GM23338 (cell line): ENCODE data around the gene DNTTIP2. TPM values are rescaled to one million over a fixed set of nuclear protein-coding genes. Genes with fewer than 3 reads are reported as not detected.
A peak's percentile ranks its signal among the peaks of the same experiment; 100 is the strongest.

Source experiments
- ATAC-seq: fragments of 200-7000 bp; cut with Tn5 transposase; 3 replicates; pipeline ENCODE4 v1.9.1; 2020
- DNase-seq: peaks from one replicate; pipeline ENCODE4 v3.0.0-alpha.2; 2015; ENCODE audit warnings: low spot score
- H2AFZ ChIP-seq: fragments of 200-600 bp; sonication (generic); 2 replicates; pipeline ENCODE4 v1.8.0; 2016; ENCODE audit warnings: antibody characterized with exemption, mild to moderate bottlenecking, moderate library complexity
- H3F3A ChIP-seq: fragments of 200-600 bp; sonication (generic); replicated peaks from 2 replicates; pipeline ENCODE4 v1.8.0; 2017; ENCODE audit warnings: antibody characterized with exemption, mixed run types, low read depth
- H3K27ac ChIP-seq: fragments of 200-600 bp; sonication (generic); 2 replicates; pipeline ENCODE4 v1.6.1; 2016; ENCODE audit warnings: low read depth
- H3K27me3 ChIP-seq: fragments of 200-600 bp; sonication (generic); 2 replicates; pipeline ENCODE4 v1.8.0; 2016; ENCODE audit warnings: mild to moderate bottlenecking, mixed run types, moderate library complexity; ENCODE audit not compliant: insufficient read depth
- H3K36me3 ChIP-seq: fragments of 200-600 bp; sonication (generic); 2 replicates; pipeline ENCODE4 v1.8.0; 2016; ENCODE audit warnings: mild to moderate bottlenecking; ENCODE audit not compliant: insufficient read depth
- H3K4me1 ChIP-seq: fragments of 200-600 bp; sonication (generic); 2 replicates; pipeline ENCODE4 v1.8.0; 2016; ENCODE audit warnings: mild to moderate bottlenecking, moderate library complexity; ENCODE audit not compliant: insufficient read depth
- H3K4me2 ChIP-seq: fragments of 200-600 bp; sonication (generic); 2 replicates; pipeline ENCODE4 v1.7.1; 2017; ENCODE audit warnings: mixed run types
- H3K4me3 ChIP-seq: fragments of 200-600 bp; sonication (generic); 2 replicates; pipeline ENCODE4 v1.6.1; 2016; ENCODE audit warnings: mixed run types
- H3K79me2 ChIP-seq: fragments of 200-600 bp; sonication (generic); replicated peaks from 2 replicates; pipeline ENCODE4 v1.8.0; 2017; ENCODE audit warnings: mild to moderate bottlenecking; ENCODE audit not compliant: insufficient read depth
- H3K9me2 ChIP-seq: fragments of 200-600 bp; sonication (generic); 2 replicates; pipeline ENCODE4 v1.8.0; 2017; ENCODE audit not compliant: insufficient read depth
- H4K20me1 ChIP-seq: fragments of 200-600 bp; sonication (generic); replicated peaks from 2 replicates; pipeline ENCODE4 v1.8.0; 2017; ENCODE audit warnings: mild to moderate bottlenecking; ENCODE audit not compliant: insufficient read depth
- H3K27ac Mint-ChIP-seq: 2 replicates; pipeline ENCODE4 v1.8.0; 2020; ENCODE audit warnings: inconsistent platforms, mild to moderate bottlenecking, moderate library complexity, mixed read lengths
- H3K27me3 Mint-ChIP-seq: 3 replicates; pipeline ENCODE4 v1.8.0; 2022; ENCODE audit warnings: low read depth, mild to moderate bottlenecking, moderate library complexity, mixed read lengths, inconsistent platforms; ENCODE audit not compliant: insufficient read depth, poor library complexity
- H3K36me3 Mint-ChIP-seq: 3 replicates; pipeline ENCODE4 v1.8.0; 2021; ENCODE audit warnings: low read depth, mild to moderate bottlenecking, inconsistent platforms, moderate library complexity, mixed read lengths
- H3K4me1 Mint-ChIP-seq: 3 replicates; pipeline ENCODE4 v1.8.0; 2020; ENCODE audit warnings: mild to moderate bottlenecking, inconsistent platforms, mixed read lengths
- H3K4me3 Mint-ChIP-seq: 3 replicates; pipeline ENCODE4 v1.8.0; 2021; ENCODE audit warnings: moderate library complexity, mild to moderate bottlenecking, inconsistent platforms, mixed read lengths
- H3K9me3 Mint-ChIP-seq: 3 replicates; pipeline ENCODE4 v1.8.0; 2020; ENCODE audit warnings: moderate library complexity, mild to moderate bottlenecking, inconsistent platforms, mixed read lengths
- CREB1 ChIP-seq: fragments of 250-450 bp; sonication (Bioruptor Pico); IDR thresholded peaks from 2 replicates; pipeline ENCODE4 v1.5.0; 2020; ENCODE audit warnings: low read depth, mild to moderate bottlenecking, moderate library complexity
- JUNB ChIP-seq: IDR thresholded peaks from one replicate; pipeline ENCODE4 v1.6.1; 2016; ENCODE audit warnings: antibody characterized with exemption; ENCODE audit not compliant: unreplicated experiment
- NANOG ChIP-seq: IDR thresholded peaks from 2 replicates; pipeline ENCODE4 v1.6.1; 2016; ENCODE audit warnings: antibody characterized with exemption, borderline replicate concordance
- polyA plus RNA-seq: library from polyadenylated mRNA; unstranded; fragments of >200 nt; fragmentation: Nextera tagmentation; extraction: Ambion mirVana; gene quantifications from 2 replicates; pipeline ENCODE4 v1.2.1, GENCODE V29; 2016
- total RNA-seq: library from RNA; depleted of rRNA; stranded (reverse); fragments of >200 nt; shearing (Covaris generic); gene quantifications from 2 replicates; pipeline ENCODE4 v1.2.3, GENCODE V29; 2014
- TF ChIP-seq, protein P1 (sequence below): fragments of 250-450 bp; sonication (Bioruptor Pico); IDR thresholded peaks from 2 replicates; pipeline ENCODE4 v1.5.0; 2020; ENCODE audit warnings: mild to moderate bottlenecking, moderate library complexity
- TF ChIP-seq, protein P2 (sequence below): IDR thresholded peaks from 2 replicates; pipeline ENCODE4 v1.6.1; 2016; ENCODE audit warnings: antibody characterized with exemption

DNTTIP2 gene
- total and polyA plus RNA-seq, 2 experiments from 2014 or later: 48.1 to 91.3 TPM

DNA sequence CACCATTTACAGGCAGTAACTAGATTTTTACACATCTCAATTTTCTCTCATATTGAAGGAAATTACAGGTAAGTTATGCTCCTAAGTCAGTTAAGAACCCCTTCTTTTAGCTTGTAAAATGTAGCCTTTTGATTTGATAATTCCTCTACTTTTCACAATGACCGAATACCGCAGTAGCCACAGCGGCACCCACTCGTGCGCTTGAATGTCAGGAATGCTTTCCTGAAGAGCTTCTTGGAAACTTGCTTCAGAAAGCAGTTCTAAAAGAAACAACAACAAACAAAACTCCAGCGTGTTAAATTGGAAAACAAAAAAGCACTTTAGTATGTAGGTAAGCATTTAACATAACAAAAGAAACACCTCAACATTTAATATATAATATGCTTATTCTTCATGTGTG, 9.9 kb upstream of the DNTTIP2 start:
- H3K36me3 Mint-ChIP-seq: peaks cover 16% of the 10 kb centered on the region; the same call in 2 of the 3 replicates
- TF ChIP-seq NANOG: peak; percentile 18; the same call in 1 of the 2 replicates
- TF ChIP-seq, protein P1, sequence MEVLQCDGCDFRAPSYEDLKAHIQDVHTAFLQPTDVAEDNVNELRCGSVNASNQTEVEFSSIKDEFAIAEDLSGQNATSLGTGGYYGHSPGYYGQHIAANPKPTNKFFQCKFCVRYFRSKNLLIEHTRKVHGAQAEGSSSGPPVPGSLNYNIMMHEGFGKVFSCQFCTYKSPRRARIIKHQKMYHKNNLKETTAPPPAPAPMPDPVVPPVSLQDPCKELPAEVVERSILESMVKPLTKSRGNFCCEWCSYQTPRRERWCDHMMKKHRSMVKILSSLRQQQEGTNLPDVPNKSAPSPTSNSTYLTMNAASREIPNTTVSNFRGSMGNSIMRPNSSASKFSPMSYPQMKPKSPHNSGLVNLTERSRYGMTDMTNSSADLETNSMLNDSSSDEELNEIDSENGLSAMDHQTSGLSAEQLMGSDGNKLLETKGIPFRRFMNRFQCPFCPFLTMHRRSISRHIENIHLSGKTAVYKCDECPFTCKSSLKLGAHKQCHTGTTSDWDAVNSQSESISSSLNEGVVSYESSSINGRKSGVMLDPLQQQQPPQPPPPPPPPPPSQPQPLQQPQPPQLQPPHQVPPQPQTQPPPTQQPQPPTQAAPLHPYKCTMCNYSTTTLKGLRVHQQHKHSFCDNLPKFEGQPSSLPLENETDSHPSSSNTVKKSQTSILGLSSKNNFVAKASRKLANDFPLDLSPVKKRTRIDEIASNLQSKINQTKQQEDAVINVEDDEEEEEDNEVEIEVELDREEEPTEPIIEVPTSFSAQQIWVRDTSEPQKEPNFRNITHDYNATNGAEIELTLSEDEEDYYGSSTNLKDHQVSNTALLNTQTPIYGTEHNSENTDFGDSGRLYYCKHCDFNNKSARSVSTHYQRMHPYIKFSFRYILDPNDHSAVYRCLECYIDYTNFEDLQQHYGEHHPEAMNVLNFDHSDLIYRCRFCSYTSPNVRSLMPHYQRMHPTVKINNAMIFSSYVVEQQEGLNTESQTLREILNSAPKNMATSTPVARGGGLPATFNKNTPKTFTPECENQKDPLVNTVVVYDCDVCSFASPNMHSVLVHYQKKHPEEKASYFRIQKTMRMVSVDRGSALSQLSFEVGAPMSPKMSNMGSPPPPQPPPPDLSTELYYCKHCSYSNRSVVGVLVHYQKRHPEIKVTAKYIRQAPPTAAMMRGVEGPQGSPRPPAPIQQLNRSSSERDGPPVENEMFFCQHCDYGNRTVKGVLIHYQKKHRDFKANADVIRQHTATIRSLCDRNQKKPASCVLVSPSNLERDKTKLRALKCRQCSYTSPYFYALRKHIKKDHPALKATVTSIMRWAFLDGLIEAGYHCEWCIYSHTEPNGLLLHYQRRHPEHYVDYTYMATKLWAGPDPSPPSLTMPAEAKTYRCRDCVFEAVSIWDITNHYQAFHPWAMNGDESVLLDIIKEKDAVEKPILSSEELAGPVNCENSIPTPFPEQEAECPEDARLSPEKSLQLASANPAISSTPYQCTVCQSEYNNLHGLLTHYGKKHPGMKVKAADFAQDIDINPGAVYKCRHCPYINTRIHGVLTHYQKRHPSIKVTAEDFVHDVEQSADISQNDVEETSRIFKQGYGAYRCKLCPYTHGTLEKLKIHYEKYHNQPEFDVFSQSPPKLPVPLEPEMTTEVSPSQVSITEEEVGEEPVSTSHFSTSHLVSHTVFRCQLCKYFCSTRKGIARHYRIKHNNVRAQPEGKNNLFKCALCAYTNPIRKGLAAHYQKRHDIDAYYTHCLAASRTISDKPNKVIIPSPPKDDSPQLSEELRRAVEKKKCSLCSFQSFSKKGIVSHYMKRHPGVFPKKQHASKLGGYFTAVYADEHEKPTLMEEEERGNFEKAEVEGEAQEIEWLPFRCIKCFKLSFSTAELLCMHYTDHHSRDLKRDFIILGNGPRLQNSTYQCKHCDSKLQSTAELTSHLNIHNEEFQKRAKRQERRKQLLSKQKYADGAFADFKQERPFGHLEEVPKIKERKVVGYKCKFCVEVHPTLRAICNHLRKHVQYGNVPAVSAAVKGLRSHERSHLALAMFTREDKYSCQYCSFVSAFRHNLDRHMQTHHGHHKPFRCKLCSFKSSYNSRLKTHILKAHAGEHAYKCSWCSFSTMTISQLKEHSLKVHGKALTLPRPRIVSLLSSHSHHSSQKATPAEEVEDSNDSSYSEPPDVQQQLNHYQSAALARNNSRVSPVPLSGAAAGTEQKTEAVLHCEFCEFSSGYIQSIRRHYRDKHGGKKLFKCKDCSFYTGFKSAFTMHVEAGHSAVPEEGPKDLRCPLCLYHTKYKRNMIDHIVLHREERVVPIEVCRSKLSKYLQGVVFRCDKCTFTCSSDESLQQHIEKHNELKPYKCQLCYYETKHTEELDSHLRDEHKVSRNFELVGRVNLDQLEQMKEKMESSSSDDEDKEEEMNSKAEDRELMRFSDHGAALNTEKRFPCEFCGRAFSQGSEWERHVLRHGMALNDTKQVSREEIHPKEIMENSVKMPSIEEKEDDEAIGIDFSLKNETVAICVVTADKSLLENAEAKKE (CRISPR knock-in tag): no peak
- no peaks in the 10 kb centered on the region for H3K79me2 ChIP-seq
- H3K27ac Mint-ChIP-seq: peak overlapping the region; percentile 74
- H3K27me3 Mint-ChIP-seq: peaks cover 4% of the 10 kb centered on the region
- peak overlapping the region; percentile 25 for H3K4me3 Mint-ChIP-seq
- no peaks in the 10 kb centered on the region for H3K9me3 Mint-ChIP-seq
- H3F3A ChIP-seq: no peaks in the 10 kb centered on the region
- peak overlapping the region; percentile 47 for H3K27ac ChIP-seq
- H3K36me3 ChIP-seq: no peaks in the 10 kb centered on the region
- peaks cover 14% of the 10 kb centered on the region for H3K4me1 ChIP-seq
- H2AFZ ChIP-seq: no peak overlapping the region
- H4K20me1 ChIP-seq: no peaks in the 10 kb centered on the region
- H3K4me1 Mint-ChIP-seq: peaks cover 19% of the 10 kb centered on the region; the same call in 2 of the 3 replicates
- H3K4me2 ChIP-seq: peak overlapping the region; percentile 44
- ATAC-seq (peak; percentile 70), DNase-seq (peak; percentile 74)
- H3K9me2 ChIP-seq: no peaks in the 10 kb centered on the region
- no peak overlapping the region for H3K4me3 ChIP-seq
- H3K27me3 ChIP-seq: no peaks in the 10 kb centered on the region

DNA sequence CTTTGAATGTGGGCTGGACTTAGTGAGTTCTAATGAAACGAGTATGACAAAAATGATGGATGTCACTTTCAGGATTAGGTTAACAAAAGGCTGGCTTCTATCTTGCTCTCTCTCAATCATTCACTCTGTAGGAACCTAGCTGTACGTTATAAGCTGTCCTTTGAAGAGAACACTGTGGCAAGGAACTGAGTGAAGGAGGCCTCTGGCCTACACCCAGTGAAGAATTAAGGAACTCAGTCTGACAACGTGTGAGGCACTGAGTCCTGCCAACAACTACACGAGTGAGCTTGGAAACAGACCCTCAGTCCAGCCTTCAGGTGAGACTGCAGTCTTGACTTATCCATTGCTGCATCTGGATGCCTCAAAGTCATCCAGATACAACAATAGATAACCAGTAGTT, 3.3 kb upstream of the DNTTIP2 start:
- peaks cover 3% of the 10 kb centered on the region; the same call in 1 of the 2 replicates for H4K20me1 ChIP-seq
- no peaks in the 10 kb centered on the region for H3F3A ChIP-seq
- no peak overlapping the region for H3K27ac Mint-ChIP-seq
- H3K9me3 Mint-ChIP-seq: no peaks in the 10 kb centered on the region
- DNase-seq: no peak
- peaks cover 11% of the 10 kb centered on the region for H3K4me1 ChIP-seq
- peaks cover 17% of the 10 kb centered on the region for H3K79me2 ChIP-seq
- no peak overlapping the region for H3K27ac ChIP-seq
- peaks cover 4% of the 10 kb centered on the region for H3K27me3 Mint-ChIP-seq
- H3K4me3 ChIP-seq: no peak overlapping the region
- H3K27me3 ChIP-seq: no peaks in the 10 kb centered on the region
- H2AFZ ChIP-seq: no peak overlapping the region
- H3K36me3 ChIP-seq: peaks cover 3% of the 10 kb centered on the region
- no peak overlapping the region for H3K4me3 Mint-ChIP-seq
- no peak for ATAC-seq
- peaks cover 7% of the 10 kb centered on the region for H3K36me3 Mint-ChIP-seq
- H3K4me1 Mint-ChIP-seq: peaks cover 7% of the 10 kb centered on the region; the same call in 1 of the 3 replicates
- H3K4me2 ChIP-seq: no peak overlapping the region
- H3K9me2 ChIP-seq: no peaks in the 10 kb centered on the region
- TF ChIP-seq, protein P1 (CRISPR knock-in tag): no peak
- TF ChIP-seq, protein P2, sequence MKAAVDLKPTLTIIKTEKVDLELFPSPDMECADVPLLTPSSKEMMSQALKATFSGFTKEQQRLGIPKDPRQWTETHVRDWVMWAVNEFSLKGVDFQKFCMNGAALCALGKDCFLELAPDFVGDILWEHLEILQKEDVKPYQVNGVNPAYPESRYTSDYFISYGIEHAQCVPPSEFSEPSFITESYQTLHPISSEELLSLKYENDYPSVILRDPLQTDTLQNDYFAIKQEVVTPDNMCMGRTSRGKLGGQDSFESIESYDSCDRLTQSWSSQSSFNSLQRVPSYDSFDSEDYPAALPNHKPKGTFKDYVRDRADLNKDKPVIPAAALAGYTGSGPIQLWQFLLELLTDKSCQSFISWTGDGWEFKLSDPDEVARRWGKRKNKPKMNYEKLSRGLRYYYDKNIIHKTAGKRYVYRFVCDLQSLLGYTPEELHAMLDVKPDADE: no peak
- TF ChIP-seq JUNB: no peak
- TF ChIP-seq CREB1 (CRISPR knock-in tag): no peak
